GM12875 (cell line): ENCODE results near the gene NR3C2.

Source experiments
- H3K4me3 ChIP-seq: one replicate; pipeline ENCODE4 v1.5.1; 2011; ENCODE audit warnings: low read depth, low read length, control low read depth
- TF ChIP-seq, protein P1 (sequence below): IDR thresholded peaks from 2 replicates; pipeline ENCODE4 v1.5.1; 2011; ENCODE audit warnings: low read depth, mild to moderate bottlenecking, control low read depth, inconsistent platforms, low read length, moderate library complexity, borderline replicate concordance; ENCODE audit not compliant: insufficient read depth

NR3C2 gene

DNA sequence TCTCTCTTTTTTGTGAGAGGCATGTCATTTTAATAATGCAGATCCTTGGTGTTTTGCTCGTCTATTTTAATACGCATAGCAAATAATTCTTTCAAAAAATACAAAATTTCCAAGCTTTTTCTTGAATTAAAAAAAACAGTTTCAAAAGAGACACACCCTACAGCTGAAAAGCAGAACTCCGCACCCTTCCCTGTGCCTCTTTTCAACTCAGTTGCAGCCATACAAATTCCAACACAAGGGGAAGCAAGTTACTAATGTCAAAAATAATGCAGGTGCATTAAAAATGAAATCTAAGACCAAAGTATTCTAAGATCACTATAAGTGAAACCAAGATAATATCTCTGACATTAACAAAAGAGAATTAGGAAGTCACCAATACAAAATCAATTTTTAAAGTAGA, 66.6 kb downstream of the NR3C2 start:
- TF ChIP-seq, protein P1, sequence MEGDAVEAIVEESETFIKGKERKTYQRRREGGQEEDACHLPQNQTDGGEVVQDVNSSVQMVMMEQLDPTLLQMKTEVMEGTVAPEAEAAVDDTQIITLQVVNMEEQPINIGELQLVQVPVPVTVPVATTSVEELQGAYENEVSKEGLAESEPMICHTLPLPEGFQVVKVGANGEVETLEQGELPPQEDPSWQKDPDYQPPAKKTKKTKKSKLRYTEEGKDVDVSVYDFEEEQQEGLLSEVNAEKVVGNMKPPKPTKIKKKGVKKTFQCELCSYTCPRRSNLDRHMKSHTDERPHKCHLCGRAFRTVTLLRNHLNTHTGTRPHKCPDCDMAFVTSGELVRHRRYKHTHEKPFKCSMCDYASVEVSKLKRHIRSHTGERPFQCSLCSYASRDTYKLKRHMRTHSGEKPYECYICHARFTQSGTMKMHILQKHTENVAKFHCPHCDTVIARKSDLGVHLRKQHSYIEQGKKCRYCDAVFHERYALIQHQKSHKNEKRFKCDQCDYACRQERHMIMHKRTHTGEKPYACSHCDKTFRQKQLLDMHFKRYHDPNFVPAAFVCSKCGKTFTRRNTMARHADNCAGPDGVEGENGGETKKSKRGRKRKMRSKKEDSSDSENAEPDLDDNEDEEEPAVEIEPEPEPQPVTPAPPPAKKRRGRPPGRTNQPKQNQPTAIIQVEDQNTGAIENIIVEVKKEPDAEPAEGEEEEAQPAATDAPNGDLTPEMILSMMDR, result no peak
- no peak overlapping the region for H3K4me3 ChIP-seq

DNA sequence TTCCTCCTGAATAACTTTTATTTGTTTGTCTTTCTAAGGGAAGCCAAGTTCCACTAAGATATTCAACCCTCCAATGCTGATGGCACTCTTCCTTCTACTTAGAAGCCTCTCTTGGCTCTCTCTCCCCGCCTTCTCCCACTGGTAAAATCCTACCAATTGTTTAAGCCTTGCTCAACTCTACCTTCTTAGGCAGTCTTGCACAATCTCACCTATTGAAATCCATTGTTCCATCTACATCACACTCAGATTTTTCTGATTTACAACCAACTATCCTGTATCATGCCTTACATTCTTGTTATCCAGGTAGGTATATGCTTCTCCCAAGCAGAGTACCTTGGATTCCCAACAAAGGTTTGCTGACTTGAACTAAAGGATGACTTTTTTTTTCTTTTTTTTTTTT, 69.1 kb downstream of the NR3C2 start:
- TF ChIP-seq, protein P1, result no peak
- H3K4me3 ChIP-seq, result no peak overlapping the region

DNA sequence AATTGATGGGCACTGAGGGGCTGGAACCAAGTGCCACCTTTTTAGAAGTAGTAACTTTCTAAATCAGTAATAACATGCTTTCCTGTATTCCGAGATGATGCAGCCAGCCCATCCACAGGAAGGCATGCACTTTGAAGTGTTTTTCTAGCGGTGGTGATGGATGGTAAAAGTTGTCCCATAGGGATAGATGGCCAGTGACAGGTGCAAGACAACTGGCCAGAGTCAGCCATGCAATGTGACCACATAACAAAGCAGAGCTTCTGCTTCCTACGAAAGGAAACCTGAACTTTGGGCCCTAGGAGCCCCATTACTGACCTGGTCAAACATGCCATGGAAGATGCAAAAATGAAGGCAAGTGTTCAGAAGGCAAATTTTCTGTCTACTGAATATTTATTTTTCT, 72.3 kb downstream of the NR3C2 start:
- TF ChIP-seq, protein P1, result no peak
- no peak overlapping the region for H3K4me3 ChIP-seq

DNA sequence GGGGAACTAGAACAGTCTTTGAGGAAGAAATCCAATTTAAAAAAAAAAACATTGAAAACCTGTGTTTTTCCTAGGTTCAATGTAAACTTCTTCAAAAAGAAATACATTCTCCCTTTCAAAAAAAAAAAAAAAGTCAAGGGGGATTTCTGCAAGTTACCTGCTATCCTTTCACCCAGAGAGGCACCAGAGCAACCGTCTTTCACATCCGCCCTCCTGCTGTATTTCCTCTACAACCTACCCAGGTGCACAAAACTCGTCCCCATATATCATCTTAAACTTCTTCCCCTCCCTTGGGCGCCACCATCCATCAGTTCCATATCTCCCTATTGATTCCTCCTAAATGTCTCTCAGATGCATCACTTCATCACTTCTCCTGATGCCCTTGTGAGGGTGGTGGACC, 74.5 kb downstream of the NR3C2 start:
- TF ChIP-seq, protein P1, result no peak
- H3K4me3 ChIP-seq, result no peak overlapping the region

DNA sequence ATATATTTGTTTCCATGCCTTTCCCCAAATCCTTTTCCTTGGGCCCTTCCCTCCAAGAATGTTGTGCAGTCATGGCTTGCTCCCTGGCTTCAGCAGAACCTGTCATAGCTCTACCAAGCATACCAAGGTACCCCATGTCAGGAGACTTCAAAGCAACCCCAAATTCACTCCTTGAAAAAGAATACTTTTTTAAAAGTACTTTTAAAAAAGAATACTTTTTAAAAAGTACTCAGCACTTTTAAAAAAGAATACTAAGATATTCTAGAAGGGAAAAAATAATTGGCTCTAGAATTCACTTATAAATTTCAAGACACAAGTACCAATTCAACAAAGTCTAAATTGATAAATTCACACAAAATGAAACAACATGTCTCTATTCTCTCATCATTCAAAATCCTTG, 76.0 kb downstream of the NR3C2 start:
- TF ChIP-seq, protein P1, result no peak
- no peak overlapping the region for H3K4me3 ChIP-seq

DNA sequence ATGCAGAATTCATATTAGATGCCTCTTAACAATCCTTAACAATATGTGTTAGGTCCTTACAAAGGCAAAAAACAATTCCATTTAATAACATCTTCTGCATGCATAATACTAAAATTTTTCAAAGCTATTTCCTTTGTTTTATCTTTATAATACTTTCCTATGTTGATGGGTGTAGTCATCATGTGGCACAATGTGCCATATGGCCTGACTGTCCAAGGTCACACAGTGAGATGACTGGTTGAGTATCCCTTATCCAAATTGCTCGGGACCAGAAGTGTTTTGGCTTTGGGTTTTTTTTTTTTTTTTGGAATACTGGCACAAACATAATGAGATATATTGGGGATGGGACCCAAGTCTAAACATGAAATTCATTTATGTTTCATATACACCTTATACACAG, 77.7 kb downstream of the NR3C2 start:
- TF ChIP-seq, protein P1, result no peak
- H3K4me3 ChIP-seq, result no peak overlapping the region

DNA sequence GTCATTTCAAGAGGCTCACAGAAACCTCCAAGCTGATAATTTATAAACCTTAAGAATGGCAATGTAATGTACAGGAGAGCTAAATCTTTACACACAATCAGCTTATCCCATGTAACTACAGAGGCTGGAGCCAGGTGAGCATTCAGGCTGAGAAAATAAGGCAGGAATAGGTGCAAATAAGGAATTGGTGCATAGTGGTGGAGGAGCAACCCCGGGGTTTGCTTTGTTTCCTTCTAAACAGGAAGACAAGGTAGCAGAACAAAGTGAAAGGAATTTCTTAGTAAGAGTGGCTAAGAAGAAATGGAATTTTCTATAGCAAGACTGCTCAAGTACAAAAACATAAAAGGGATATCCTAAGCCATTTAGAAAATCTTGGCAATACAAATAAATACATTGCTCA, 82.4 kb downstream of the NR3C2 start:
- TF ChIP-seq, protein P1, result no peak
- no peak overlapping the region for H3K4me3 ChIP-seq
